Activated T-cell treated with anti-CD3 and anti-CD28 coated beads, Interleukin-2, amount 50 U/mL, for 72 hours (primary cell): ENCODE data around the gene KSR1. TPM values are rescaled to one million over a fixed set of nuclear protein-coding genes. Genes with fewer than 3 reads are reported as not detected.
A peak's percentile ranks its signal among the peaks of the same experiment; 100 is the strongest.

Experiments
- ATAC-seq, 2 donors: fragments of 150-1000 bp; cut with Tn5 transposase; replicated peaks in 1 of 2; 2 replicates each; pipeline ENCODE4 v1.10.0; 2021; ENCODE audit warnings: moderate library complexity in 2 of 2, mild to moderate bottlenecking in 1 of 2
- DNase-seq, 2 donors: peaks; one replicate each; pipeline ENCODE4 v3.0.0; 2021 to 2022; ENCODE audit warnings: mixed read lengths in 1 of 2
- H3K27ac Mint-ChIP-seq: one replicate; pipeline ENCODE4 v1.8.0; 2022; ENCODE audit warnings: mild to moderate bottlenecking, moderate library complexity, mixed read lengths
- H3K27me3 Mint-ChIP-seq: one replicate; pipeline ENCODE4 v1.8.0; 2022; ENCODE audit warnings: low read depth, mixed read lengths
- H3K36me3 Mint-ChIP-seq, 2 donors: one replicate each; pipeline ENCODE4 v1.8.0; 2022; ENCODE audit warnings: mixed read lengths in 2 of 2, mild to moderate bottlenecking in 1 of 2; ENCODE audit not compliant: insufficient read depth in 2 of 2
- H3K4me1 Mint-ChIP-seq: one replicate; pipeline ENCODE4 v1.8.0; 2022; ENCODE audit warnings: low read depth, mixed read lengths
- H3K4me3 Mint-ChIP-seq, 2 donors: one replicate each; pipeline ENCODE4 v1.8.0; 2022; ENCODE audit warnings: mild to moderate bottlenecking in 2 of 2, mixed read lengths in 2 of 2, moderate library complexity in 2 of 2
- H3K9me3 Mint-ChIP-seq, 2 donors: one replicate each; pipeline ENCODE4 v1.8.0; 2022; ENCODE audit warnings: mixed read lengths in 2 of 2
- total RNA-seq, 2 donors: library from RNA; stranded (reverse); gene quantifications; one replicate each; pipeline ENCODE4 v1.2.3, GENCODE V29; 2022

Gene KSR1
- total RNA-seq, 2 donors from 2014 or later, result 191 to 296 TPM

GRCh38 chr17:27569884-27570577 is 113.8 kb downstream of the KSR1 start:
- H3K36me3 Mint-ChIP-seq, result peaks cover 5 to 19% of the 10 kb centered on the region in 2 donors
- no peak for ATAC-seq

DNA sequence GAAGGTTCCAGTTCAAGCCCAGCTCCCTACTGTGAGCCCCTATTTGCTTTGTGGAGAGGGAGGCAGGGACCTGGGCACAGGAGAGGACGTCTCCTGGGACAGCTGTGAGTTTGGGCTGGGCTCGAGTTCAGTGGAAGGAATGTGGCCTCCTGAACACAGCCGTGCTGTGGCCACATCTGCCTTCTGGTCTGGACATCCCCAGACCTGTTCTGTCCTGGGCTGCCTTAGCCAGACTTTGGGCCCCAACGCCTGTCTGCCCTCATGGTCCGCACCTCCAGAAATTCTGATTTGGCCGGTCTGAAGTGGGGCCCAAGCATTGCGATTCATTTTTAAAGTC is 114.3 kb downstream of the KSR1 start:
- H3K4me1 Mint-ChIP-seq, result peaks cover 90% of the 10 kb centered on the region
- no peak for ATAC-seq
- H3K27ac Mint-ChIP-seq, result no peak overlapping the region
- no peaks in the 10 kb centered on the region for H3K9me3 Mint-ChIP-seq
- no peaks in the 10 kb centered on the region for H3K27me3 Mint-ChIP-seq
- no peak overlapping the region for H3K4me3 Mint-ChIP-seq
- no peak for DNase-seq
- peaks cover 5 to 18% of the 10 kb centered on the region in 2 donors for H3K36me3 Mint-ChIP-seq

More at GRCh38 chr17:27569884-27570577, 113.8 kb downstream of the KSR1 start:
- DNase-seq, result no peak
- Mint-ChIP-seq H3K4me3 (peak overlapping the region; percentile 19 to 50), H3K4me1 (peaks cover 90% of the 10 kb centered on the region), H3K27me3 (no peaks in the 10 kb centered on the region), H3K9me3 (no peaks in the 10 kb centered on the region), H3K27ac (peak overlapping the region; percentile 29)

DNA sequence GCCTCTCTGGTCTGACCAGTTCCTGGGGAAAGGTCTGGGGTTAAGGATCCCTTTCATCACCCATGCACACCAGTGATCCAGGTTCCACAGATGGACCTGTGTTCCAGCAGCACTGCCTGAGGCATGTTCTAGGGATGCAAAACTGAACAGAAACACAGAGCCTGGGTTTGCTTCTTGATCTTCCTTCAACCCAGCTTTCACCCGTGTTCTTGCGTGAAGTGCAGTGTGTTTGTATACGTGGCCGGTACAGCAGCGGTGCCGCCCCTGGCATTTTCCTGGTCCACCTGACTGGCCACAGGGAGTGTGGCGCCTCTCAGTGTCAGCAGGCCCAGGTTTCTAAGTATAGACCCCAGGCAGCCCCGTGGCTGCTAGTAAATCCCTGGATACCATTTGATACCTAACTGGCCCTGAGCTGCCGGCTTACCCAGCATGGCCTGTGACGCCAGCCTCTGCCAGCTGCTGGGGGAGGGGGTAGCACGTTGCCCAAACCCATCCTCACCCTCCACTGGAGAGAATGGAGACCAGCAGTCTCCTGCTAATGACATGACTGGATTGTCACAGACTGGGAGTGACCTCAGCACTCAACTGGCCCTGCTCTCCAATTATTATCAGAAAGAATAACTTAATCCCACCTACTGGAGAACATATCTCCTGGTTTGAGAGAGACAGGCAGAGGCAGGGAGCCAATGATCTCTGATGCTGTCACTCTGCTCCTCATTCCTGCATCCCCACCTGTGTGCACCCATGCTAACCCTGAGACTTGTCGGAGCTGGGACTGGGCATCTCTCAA is 115.5 kb downstream of the KSR1 start:
- ATAC-seq (no peak), DNase-seq (no peak)
- H3K27ac Mint-ChIP-seq, result peak overlapping the region; percentile 91
- H3K36me3 Mint-ChIP-seq, result peaks cover 4 to 15% of the 10 kb centered on the region in 2 donors
- H3K9me3 Mint-ChIP-seq, result no peaks in the 10 kb centered on the region
- H3K27me3 Mint-ChIP-seq, result no peaks in the 10 kb centered on the region
- peak overlapping the region; percentile 71 to 80 for H3K4me3 Mint-ChIP-seq
- H3K4me1 Mint-ChIP-seq, result peaks cover 90% of the 10 kb centered on the region

GRCh38 chr17:27572665-27573064 is 116.4 kb downstream of the KSR1 start:
- H3K4me1 Mint-ChIP-seq, result peaks cover 90% of the 10 kb centered on the region
- DNase-seq, result peak; percentile 73 to 84

DNA sequence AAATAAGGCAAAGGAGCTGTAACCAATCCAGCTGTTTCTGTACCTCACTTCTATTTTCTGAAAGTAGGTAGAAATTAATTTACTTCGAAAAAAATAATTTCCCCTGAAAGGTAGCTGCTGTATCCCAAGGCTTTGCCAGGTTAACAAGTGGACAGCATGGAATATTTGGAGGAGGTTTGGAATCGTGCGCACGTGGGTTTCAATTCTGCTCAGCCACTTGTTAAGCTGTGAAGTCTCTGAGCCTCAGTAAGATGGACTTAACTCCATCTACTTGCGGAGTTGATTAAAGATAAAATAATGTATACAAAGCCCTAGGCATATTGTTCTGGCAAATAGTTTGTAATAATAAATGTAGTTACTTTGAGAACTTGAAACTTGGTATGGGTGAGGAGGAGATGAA is 117.3 kb downstream of the KSR1 start:
- Mint-ChIP-seq H3K27ac (peak overlapping the region; percentile 80), H3K4me1 (peaks cover 90% of the 10 kb centered on the region), H3K27me3 (no peaks in the 10 kb centered on the region), H3K9me3 (no peaks in the 10 kb centered on the region), H3K36me3 (peaks cover 4 to 16% of the 10 kb centered on the region in 2 donors), H3K4me3 (peak overlapping the region; percentile 71 to 80)
- ATAC-seq, result no peak
- DNase-seq, result no peak

More at GRCh38 chr17:27572665-27573064, 116.4 kb downstream of the KSR1 start:
- peak; percentile 78 to 86 for ATAC-seq
- peaks cover 4 to 15% of the 10 kb centered on the region in 2 donors for H3K36me3 Mint-ChIP-seq
- H3K9me3 Mint-ChIP-seq, result no peaks in the 10 kb centered on the region
- H3K27ac Mint-ChIP-seq, result peak overlapping the region; percentile 91
- H3K27me3 Mint-ChIP-seq, result no peaks in the 10 kb centered on the region
- peak overlapping the region; percentile 71 to 80 for H3K4me3 Mint-ChIP-seq

GRCh38 chr17:27573971-27574525 is 117.8 kb downstream of the KSR1 start:
- Mint-ChIP-seq H3K4me1 (peaks cover 90% of the 10 kb centered on the region), H3K27ac (peak overlapping the region; percentile 80), H3K9me3 (no peaks in the 10 kb centered on the region), H3K4me3 (peak overlapping the region; percentile 5 to 40), H3K27me3 (no peaks in the 10 kb centered on the region), H3K36me3 (peaks cover 6 to 17% of the 10 kb centered on the region in 2 donors)
- no peak for ATAC-seq
- peak; percentile 26 to 29 for DNase-seq

DNA sequence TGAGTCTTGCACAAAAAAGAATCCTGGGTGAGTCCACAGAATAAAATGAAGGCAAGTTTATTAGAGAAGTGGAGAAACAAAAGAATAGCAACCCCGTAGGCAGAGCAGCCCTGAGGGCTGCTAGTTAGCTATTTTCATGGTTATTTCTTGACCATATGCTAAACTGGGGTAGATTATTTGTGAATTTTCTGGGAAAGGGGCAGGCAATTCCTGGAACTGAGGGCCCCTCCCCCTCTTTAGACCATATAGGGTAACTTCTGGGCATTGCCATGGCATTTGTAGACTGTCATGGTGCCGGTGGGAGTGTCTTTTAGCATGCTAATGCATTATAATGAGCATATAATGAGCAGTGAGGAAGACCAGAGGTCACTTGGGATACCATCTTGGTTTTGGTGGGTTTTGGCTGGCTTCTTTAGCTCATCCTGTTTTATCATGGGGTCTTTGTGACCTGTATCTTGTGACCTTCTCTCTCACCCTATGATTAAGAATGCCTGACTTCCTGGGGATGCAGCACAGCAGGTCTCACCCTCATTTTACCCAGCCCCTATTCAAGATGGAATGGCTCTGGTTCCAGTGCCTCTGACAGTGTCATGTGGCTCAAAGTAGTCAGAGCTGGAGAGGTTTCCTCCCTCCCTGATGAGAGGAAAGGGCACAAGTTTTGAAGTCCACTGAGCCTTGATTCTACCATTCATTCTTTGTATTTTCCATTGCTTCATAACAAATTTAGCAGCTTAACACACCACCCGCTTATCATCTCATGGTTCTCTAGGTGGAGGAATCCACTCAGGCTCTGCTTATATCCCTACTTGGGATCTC is 119.1 kb downstream of the KSR1 start:
- ATAC-seq (no peak), DNase-seq (no peak)
- peak overlapping the region in 1 of 2 donors; percentile 39 for H3K4me3 Mint-ChIP-seq
- no peaks in the 10 kb centered on the region for H3K9me3 Mint-ChIP-seq
- peaks cover 92% of the 10 kb centered on the region for H3K4me1 Mint-ChIP-seq
- peaks cover 9 to 20% of the 10 kb centered on the region in 2 donors for H3K36me3 Mint-ChIP-seq
- no peak overlapping the region for H3K27ac Mint-ChIP-seq
- no peaks in the 10 kb centered on the region for H3K27me3 Mint-ChIP-seq

- no peak overlapping the region for H3K27ac Mint-ChIP-seq
- H3K4me1 Mint-ChIP-seq, result peaks cover 98% of the 10 kb centered on the region
These were observed 119.6 kb downstream of the KSR1 start for GRCh38 chr17:27575912-27576252.

DNA sequence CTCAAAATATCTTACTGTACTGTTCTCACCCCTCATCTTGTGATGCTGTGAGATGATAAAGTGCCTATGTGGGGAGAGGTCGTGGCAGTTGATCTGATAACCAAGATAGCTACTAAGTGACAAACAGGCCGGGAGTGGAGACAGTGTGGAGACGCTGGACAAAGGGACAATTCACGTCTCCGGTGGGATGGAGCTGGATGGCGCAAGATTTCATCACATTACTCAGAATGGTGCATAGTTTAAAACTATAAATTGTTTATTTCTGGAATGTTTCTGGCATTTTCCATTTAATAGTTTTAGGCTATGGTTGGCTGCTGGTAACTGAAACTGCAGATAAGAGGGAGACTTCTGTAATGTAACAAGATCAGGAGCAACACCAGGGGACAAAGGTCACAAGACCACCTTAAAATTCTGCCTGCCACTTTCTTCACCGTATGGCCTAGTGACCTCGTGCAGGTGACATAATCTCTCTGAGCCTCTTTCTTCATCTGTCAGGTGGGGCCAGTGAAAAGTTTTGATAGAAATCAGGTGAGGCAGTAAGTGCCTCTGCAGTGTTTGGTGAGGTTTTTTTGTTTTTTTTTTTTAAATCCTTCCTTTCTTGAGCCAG is 120.3 kb downstream of the KSR1 start:
- Mint-ChIP-seq H3K4me1 (peaks cover 99% of the 10 kb centered on the region), H3K36me3 (peaks cover 9 to 22% of the 10 kb centered on the region in 2 donors), H3K9me3 (no peaks in the 10 kb centered on the region), H3K27me3 (no peaks in the 10 kb centered on the region), H3K4me3 (peak overlapping the region; percentile 31 to 37), H3K27ac (peak overlapping the region; percentile 74)
- DNase-seq, result no peak
- ATAC-seq, result no peak

More at GRCh38 chr17:27575912-27576252, 119.6 kb downstream of the KSR1 start:
- ATAC-seq, result no peak
- Mint-ChIP-seq H3K27me3 (no peaks in the 10 kb centered on the region), H3K9me3 (no peaks in the 10 kb centered on the region), H3K36me3 (peaks cover 9 to 21% of the 10 kb centered on the region in 2 donors), H3K4me3 (no peak overlapping the region)
- no peak for DNase-seq

DNA sequence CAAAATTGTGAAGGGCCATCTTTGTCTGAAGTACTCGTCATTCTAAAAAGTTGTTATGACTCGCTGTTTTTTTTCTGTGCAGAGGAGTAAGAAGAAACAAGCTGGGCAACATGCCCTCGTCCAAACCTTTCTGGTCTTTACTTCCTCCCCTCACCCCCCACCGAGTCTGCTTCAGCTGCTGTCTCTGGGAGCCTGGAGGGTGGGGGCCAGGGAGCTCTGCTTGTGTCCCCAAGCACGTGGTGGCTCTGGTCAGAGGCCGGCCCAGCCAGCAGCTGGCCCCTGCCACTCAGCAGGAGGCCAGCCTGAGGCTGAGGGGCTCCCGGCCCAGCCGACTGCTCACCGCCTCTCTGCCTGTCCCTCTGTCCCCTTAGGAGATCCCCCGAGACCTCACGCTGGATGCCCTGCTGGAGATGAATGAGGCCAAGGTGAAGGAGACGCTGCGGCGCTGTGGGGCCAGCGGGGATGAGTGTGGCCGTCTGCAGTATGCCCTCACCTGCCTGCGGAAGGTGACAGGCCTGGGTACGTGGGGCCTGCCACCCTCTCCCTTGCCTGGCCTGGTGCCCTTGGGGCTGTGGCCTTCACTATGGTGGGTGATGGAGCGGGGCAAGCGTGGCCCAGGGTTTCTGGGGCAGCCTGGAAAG is 121.0 kb downstream of the KSR1 start:
- peak overlapping the region; percentile 74 for H3K27ac Mint-ChIP-seq
- peak overlapping the region; percentile 31 to 37 for H3K4me3 Mint-ChIP-seq
- peak in 1 of 2 donors; percentile 34 for DNase-seq
- H3K9me3 Mint-ChIP-seq, result no peaks in the 10 kb centered on the region
- peaks cover 9 to 24% of the 10 kb centered on the region in 2 donors for H3K36me3 Mint-ChIP-seq
- no peaks in the 10 kb centered on the region for H3K27me3 Mint-ChIP-seq
- ATAC-seq, result peak in 1 of 2 donors; percentile 6
- peaks cover 93% of the 10 kb centered on the region for H3K4me1 Mint-ChIP-seq

GRCh38 chr17:27577884-27578717 is 121.9 kb downstream of the KSR1 start:
- Mint-ChIP-seq H3K36me3 (peaks cover 10 to 24% of the 10 kb centered on the region in 2 donors), H3K27me3 (no peaks in the 10 kb centered on the region), H3K9me3 (no peaks in the 10 kb centered on the region), H3K27ac (peak overlapping the region; percentile 81), H3K4me3 (peak overlapping the region; percentile 63 to 70), H3K4me1 (peaks cover 85% of the 10 kb centered on the region)
- DNase-seq (no peak), ATAC-seq (no peak)
